Measurements from ENCODE around the gene ADRM1. TPM values are rescaled to one million over a fixed set of nuclear protein-coding genes. Genes with fewer than 3 reads are reported as not detected.

ADRM1 gene
- polyA plus RNA-seq, 1 experiment = 58.5 TPM

- Histone ChIP-seq H3K9me3 (ENCODE audit: control insufficient read depth, insufficient read depth, low read length) (peaks cover 3% of the 10 kb centered on the region; the same call in 1 of the 2 replicates), H3K27me3 (ENCODE audit: control insufficient read depth, insufficient read depth, low read length) (no peaks in the 10 kb centered on the region), H3K4me3 (ENCODE audit: low read depth, low read length) (no peak overlapping the region), H3K27ac (ENCODE audit: low read depth, low read length) (no peak overlapping the region)
- TF ChIP-seq CTCF (IDR thresholded peaks at IDR 0.05; ENCODE audit: low read depth, low read length) = no peak
- ChIA-PET CTCF (no interaction called here), POLR2A (no interaction called here)
- DNase-seq (ENCODE audit: low read depth, low spot score) = no peak
These were observed 32.9 kb upstream of the ADRM1 start for GRCh38 chr20:62269871-62270270.

GRCh38 chr20:62272200-62272599, 30.6 kb upstream of the ADRM1 start:
- no peak overlapping the region for H3K4me3 ChIP-seq (ENCODE audit: low read depth, low read length)
- no peaks in the 10 kb centered on the region for H3K9me3 ChIP-seq (ENCODE audit: control insufficient read depth, insufficient read depth, low read length)
- no peak for DNase-seq (ENCODE audit: low read depth, low spot score)
- CTCF ChIA-PET = no interaction called here
- POLR2A ChIA-PET = no interaction called here
- TF ChIP-seq CTCF (IDR thresholded peaks at IDR 0.05; ENCODE audit: low read depth, low read length) = no peak
- H3K27ac ChIP-seq (ENCODE audit: low read depth, low read length) = no peak overlapping the region
- H3K27me3 ChIP-seq (ENCODE audit: control insufficient read depth, insufficient read depth, low read length) = no peaks in the 10 kb centered on the region

GRCh38 chr20:62273416-62273815, 29.4 kb upstream of the ADRM1 start:
- DNase-seq (ENCODE audit: low read depth, low spot score) = no peak
- CTCF ChIA-PET = no interaction called here
- POLR2A ChIA-PET = no interaction called here
- Histone ChIP-seq H3K27ac (ENCODE audit: low read depth, low read length) (no peak overlapping the region), H3K4me3 (ENCODE audit: low read depth, low read length) (no peak overlapping the region), H3K9me3 (ENCODE audit: control insufficient read depth, insufficient read depth, low read length) (no peaks in the 10 kb centered on the region), H3K27me3 (ENCODE audit: control insufficient read depth, insufficient read depth, low read length) (no peaks in the 10 kb centered on the region)
- no peak for TF ChIP-seq CTCF (IDR thresholded peaks at IDR 0.05; ENCODE audit: low read depth, low read length)

- Histone ChIP-seq H3K27me3 (ENCODE audit: control insufficient read depth, insufficient read depth, low read length) (no peaks in the 10 kb centered on the region), H3K27ac (ENCODE audit: low read depth, low read length) (no peak overlapping the region), H3K4me3 (ENCODE audit: low read depth, low read length) (no peak overlapping the region), H3K9me3 (ENCODE audit: control insufficient read depth, insufficient read depth, low read length) (no peaks in the 10 kb centered on the region; the same call in 1 of the 2 replicates)
- TF ChIP-seq CTCF (IDR thresholded peaks at IDR 0.05; ENCODE audit: low read depth, low read length) = no peak
- ChIA-PET CTCF (no interaction called here), POLR2A (no interaction called here)
- DNase-seq (ENCODE audit: low read depth, low spot score) = no peak
These were observed 28.4 kb upstream of the ADRM1 start for GRCh38 chr20:62274332-62274950.

- CTCF ChIA-PET = no interaction called here
- Histone ChIP-seq H3K9me3 (ENCODE audit: control insufficient read depth, insufficient read depth, low read length) (no peaks in the 10 kb centered on the region; the same call in 1 of the 2 replicates), H3K27me3 (ENCODE audit: control insufficient read depth, insufficient read depth, low read length) (no peaks in the 10 kb centered on the region), H3K4me3 (ENCODE audit: low read depth, low read length) (no peak overlapping the region), H3K27ac (ENCODE audit: low read depth, low read length) (no peak overlapping the region)
- no peak for DNase-seq (ENCODE audit: low read depth, low spot score)
- TF ChIP-seq CTCF (IDR thresholded peaks at IDR 0.05; ENCODE audit: low read depth, low read length) = no peak
- POLR2A ChIA-PET = no interaction called here
These were observed 27.6 kb upstream of the ADRM1 start for GRCh38 chr20:62275219-62275618.

All from AG04450 (cell line).